ENCODE data around the gene NCF2. TPM values are rescaled to one million over a fixed set of nuclear protein-coding genes. Genes with fewer than 3 reads are reported as not detected.

NCF2 gene, protein sequence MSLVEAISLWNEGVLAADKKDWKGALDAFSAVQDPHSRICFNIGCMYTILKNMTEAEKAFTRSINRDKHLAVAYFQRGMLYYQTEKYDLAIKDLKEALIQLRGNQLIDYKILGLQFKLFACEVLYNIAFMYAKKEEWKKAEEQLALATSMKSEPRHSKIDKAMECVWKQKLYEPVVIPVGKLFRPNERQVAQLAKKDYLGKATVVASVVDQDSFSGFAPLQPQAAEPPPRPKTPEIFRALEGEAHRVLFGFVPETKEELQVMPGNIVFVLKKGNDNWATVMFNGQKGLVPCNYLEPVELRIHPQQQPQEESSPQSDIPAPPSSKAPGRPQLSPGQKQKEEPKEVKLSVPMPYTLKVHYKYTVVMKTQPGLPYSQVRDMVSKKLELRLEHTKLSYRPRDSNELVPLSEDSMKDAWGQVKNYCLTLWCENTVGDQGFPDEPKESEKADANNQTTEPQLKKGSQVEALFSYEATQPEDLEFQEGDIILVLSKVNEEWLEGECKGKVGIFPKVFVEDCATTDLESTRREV
- 10 to 100 TPM in 6 of 9 donors, 1 to 10 TPM in 3; 2.3 to 22.7 (median 16.1) TPM for total RNA-seq
- 10 to 100 TPM in 1 of 3 donors, 1 to 10 TPM in 2; 4.9 to 13.6 (median 5.6) TPM for polyA plus RNA-seq
- long read RNA-seq, donor 1, result 0 reads
- long read RNA-seq, donor 2, result 0 reads
- long read RNA-seq, donor 3, result 0 reads
- long read RNA-seq, donor 4, transcript NCF2-201 (15 exons, 2,226 nt), result major isoform, 8 of 10 reads
- long read RNA-seq, donor 4, partial matches to known transcripts, result 2 of 10 reads
- long read RNA-seq, donor 4, other reads (novel, unspliced or antisense), result 0 of 10 reads
- long read RNA-seq, donor 5, transcript NCF2-201 (15 exons, 2,226 nt), result major isoform, 5 of 7 reads
- long read RNA-seq, donor 5, partial matches to known transcripts, result 1 of 7 reads
- long read RNA-seq, donor 5, other reads (novel, unspliced or antisense), result 1 of 7 reads
- long read RNA-seq, donor 6, partial matches to known transcripts, result 0 of 1 reads
- long read RNA-seq, donor 6, other reads (novel, unspliced or antisense), result 0 of 1 reads
- long read RNA-seq, donor 7, result 0 reads
- long read RNA-seq, donor 8, result 0 reads
- long read RNA-seq, donor 9, result 0 reads
- long read RNA-seq, donor 10, result 0 reads

DNA sequence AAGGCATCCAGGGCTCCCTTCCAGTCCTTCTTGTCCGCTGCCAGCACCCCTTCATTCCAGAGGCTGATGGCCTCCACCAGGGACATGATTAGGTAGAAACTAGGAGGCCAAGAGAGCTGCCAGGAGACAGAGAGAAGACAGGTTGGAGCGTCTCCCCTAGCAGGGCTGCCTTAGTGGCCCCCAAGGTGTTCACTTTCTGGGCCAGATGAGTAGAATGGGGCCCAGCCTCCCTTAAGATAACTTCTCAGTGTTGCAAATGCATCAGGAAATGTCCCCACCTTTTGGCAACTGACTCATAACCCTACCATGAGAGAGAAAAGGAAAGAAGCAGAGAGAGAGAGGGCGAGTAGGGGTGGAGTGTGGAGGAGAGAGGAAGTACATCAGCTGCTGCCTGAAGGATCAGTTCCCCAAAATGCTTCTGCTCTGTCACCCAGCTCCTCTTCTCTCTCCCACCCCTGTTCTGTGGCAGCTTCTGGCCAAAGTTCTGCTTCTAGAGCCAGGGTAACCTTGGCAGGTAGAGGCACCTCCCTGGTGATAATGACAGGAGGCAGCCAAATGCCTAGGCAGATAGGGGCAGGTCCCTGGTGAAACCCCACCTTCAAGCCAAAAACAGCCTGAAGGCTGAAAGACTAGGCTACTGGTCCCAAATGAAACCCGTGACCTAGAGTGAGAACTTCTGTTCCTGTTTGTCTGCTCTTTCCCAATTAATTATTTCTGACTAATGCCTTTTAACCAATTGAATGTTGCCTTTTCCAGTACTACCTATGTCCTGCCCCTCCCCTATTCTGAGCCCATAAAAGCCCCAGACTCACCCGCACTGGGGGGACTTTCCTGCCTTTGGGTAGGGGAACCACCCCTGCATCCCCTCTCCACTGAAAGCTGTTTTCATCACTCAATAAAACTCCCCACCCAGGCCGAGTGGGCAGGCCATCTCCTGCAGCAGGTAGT lies at the start of gene NCF2:
NCF2 (minus strand) TSS at position 216 of the 948 bp plus-strand sequence; CDS start at position 86, 130 bp downstream.
- 59 to 76% (median 71%) methylated on average over 5 to 6 of the region's 6 CpGs for WGBS, 4 donors
- Histone ChIP-seq H3K27me3 (no peaks in the 10 kb centered on the region), H3K9me3 (replicated peaks in 1 of 3) (no peaks in the 10 kb centered on the region), H3K36me3 (replicated peaks in 1 of 2) (no peaks in the 10 kb centered on the region), H3K4me3 (peak within 1 kb of the TSS in 1 of 4 donors; percentile 38), H3K27ac (peak within 1 kb of the TSS in 4 of 5 donors; percentile 17 to 83 (median 42)), H3K4me1 (replicated peaks in 1 of 2) (no peaks in the 10 kb centered on the region)
- intact Hi-C loops (cut with DNase I), result no loop called here
- DNase-seq, result peak in 5 of 7 donors; percentile 24 to 58 (median 33)
- no peak for TF ChIP-seq POLR2A (IDR thresholded peaks at IDR 0.05)
- TF ChIP-seq, protein P1, sequence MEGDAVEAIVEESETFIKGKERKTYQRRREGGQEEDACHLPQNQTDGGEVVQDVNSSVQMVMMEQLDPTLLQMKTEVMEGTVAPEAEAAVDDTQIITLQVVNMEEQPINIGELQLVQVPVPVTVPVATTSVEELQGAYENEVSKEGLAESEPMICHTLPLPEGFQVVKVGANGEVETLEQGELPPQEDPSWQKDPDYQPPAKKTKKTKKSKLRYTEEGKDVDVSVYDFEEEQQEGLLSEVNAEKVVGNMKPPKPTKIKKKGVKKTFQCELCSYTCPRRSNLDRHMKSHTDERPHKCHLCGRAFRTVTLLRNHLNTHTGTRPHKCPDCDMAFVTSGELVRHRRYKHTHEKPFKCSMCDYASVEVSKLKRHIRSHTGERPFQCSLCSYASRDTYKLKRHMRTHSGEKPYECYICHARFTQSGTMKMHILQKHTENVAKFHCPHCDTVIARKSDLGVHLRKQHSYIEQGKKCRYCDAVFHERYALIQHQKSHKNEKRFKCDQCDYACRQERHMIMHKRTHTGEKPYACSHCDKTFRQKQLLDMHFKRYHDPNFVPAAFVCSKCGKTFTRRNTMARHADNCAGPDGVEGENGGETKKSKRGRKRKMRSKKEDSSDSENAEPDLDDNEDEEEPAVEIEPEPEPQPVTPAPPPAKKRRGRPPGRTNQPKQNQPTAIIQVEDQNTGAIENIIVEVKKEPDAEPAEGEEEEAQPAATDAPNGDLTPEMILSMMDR (IDR thresholded peaks at IDR 0.05), result no peak

DNA sequence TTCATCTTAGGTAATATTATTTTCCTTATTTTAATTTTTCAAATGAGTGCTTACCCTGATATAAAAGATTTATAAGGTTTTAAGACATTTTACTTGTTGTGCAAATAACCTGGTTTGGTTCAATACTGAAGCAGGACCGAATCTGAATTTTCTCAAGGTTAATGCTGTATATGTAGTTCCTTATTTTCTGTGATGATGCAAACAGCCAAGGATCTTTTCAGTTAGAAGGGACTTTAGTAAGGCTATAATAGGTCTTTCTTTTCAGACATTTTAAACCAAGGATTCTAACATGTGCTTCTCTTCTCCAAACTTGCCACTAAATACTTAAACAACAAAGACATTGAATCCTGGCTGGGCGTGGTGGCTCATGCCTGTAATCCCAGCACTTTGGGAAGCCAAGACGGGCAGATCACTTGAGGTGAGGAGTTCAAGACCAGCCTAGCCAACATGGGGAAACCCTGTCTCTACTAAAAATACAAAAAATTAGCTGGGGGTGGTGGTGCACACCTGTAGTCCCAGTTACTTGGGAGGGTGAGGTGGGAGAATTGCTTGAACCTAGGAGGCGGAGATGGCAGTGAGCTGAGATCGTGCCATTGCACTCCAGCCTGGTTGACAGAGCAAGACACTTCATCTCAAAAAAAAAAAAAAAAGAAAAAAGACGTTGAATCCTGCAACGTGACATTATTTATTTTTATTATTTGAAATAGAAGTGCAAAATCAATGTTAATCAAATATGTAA lies 48.6 kb upstream of the NCF2 start:
- H3K4me1 ChIP-seq (replicated peaks in 1 of 2), result peaks cover 0 to 6% of the 10 kb centered on the region in 2 donors
- H3K27me3 ChIP-seq, result no peaks in the 10 kb centered on the region
- DNase-seq, result no peak
- WGBS, 4 donors, result 85 to 93% (median 88%) methylated on average over 7 of the region's 7 CpGs
- no peak overlapping the region for H3K27ac ChIP-seq
- no peaks in the 10 kb centered on the region for H3K9me3 ChIP-seq (replicated peaks in 1 of 3)
- no peak for TF ChIP-seq POLR2A (IDR thresholded peaks at IDR 0.05)
- TF ChIP-seq, protein P1 (IDR thresholded peaks at IDR 0.05), result no peak
- H3K36me3 ChIP-seq (replicated peaks in 1 of 2), result no peaks in the 10 kb centered on the region
- intact Hi-C loops (cut with DNase I), result no loop called here
- no peak overlapping the region for H3K4me3 ChIP-seq

DNA sequence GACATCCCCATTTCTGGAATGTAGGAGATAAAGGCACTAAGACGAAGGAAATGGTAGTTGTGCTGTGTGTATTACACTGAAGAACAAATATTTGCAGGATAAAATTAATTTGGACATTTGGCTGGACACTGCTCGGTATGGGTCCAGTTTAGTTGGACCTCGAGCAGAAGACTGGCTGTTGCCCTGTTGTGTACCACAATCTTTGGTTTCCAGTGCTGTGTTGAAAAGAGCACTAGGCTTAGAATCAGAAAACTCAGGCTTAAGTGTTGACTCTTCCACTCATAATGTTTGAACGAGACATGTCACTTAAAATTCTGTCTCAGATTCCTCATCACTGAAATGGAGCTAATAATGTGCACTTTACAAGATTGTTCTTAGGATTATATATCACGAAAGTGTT lies 46.5 kb upstream of the NCF2 start:
- intact Hi-C loops (cut with DNase I), result no loop called here

More for the DNA sequence above, 46.5 kb upstream of the NCF2 start:
- no peak for DNase-seq
- peaks cover 16 to 27% of the 10 kb centered on the region in 2 donors for H3K4me1 ChIP-seq (replicated peaks in 1 of 2)
- H3K27me3 ChIP-seq, result no peaks in the 10 kb centered on the region
- 50 to 53% (median 53%) methylated on average over 5 of the region's 5 CpGs for WGBS, 4 donors
- TF ChIP-seq, protein P1 (IDR thresholded peaks at IDR 0.05), result no peak
- no peak for TF ChIP-seq POLR2A (IDR thresholded peaks at IDR 0.05)
- H3K27ac ChIP-seq, result peak overlapping the region in 1 of 5 donors; percentile 97
- no peaks in the 10 kb centered on the region for H3K36me3 ChIP-seq (replicated peaks in 1 of 2)
- peaks cover 0 to 4% (median 0%) of the 10 kb centered on the region in 3 donors for H3K9me3 ChIP-seq (replicated peaks in 1 of 3)
- peak overlapping the region in 1 of 4 donors; percentile 91 for H3K4me3 ChIP-seq
